HepG2 (cell line): ENCODE measurements around the gene TNFAIP8L1. TPM values are rescaled to one million over a fixed set of nuclear protein-coding genes. Genes with fewer than 3 reads are reported as not detected.

ENCODE experiments used
- ATF1 ChIP-seq: IDR thresholded peaks from 2 replicates; pipeline ENCODE4 v1.6.1; 2016; ENCODE audit warnings: mild to moderate bottlenecking, control low read depth
- CBX5 ChIP-seq: sonication (generic); formaldehyde crosslinking; IDR thresholded peaks from 2 replicates; pipeline ENCODE4 v1.4.0; 2020; ENCODE audit warnings: missing genetic modification reagents, borderline replicate concordance
- GLI4 ChIP-seq: sonication (generic); formaldehyde crosslinking; IDR thresholded peaks from 2 replicates; pipeline ENCODE4 v1.5.1; 2020; ENCODE audit warnings: missing genetic modification reagents, mild to moderate bottlenecking, moderate library complexity, borderline replicate concordance
- HOXA9 ChIP-seq: sonication (generic); formaldehyde crosslinking; IDR thresholded peaks from 2 replicates; pipeline ENCODE4 v1.8.1; 2022; ENCODE audit warnings: missing genetic modification reagents, mild to moderate bottlenecking, moderate library complexity, borderline replicate concordance
- KDM3A ChIP-seq: IDR thresholded peaks from 2 replicates; pipeline ENCODE4 v1.6.1; 2018; ENCODE audit warnings: low read depth, missing compliant biosample characterization
- MTF1 ChIP-seq: sonication (generic); formaldehyde crosslinking; IDR thresholded peaks from 2 replicates; pipeline ENCODE4 v1.5.0; 2020; ENCODE audit warnings: missing genetic modification reagents
- NFE2L2 ChIP-seq: fragments of 150-350 bp; IDR thresholded peaks from 2 replicates; pipeline ENCODE4 v1.6.1; 2014; ENCODE audit warnings: low read length
- NFYB ChIP-seq: sonication (generic); formaldehyde crosslinking; IDR thresholded peaks from 2 replicates; pipeline ENCODE4 v1.4.0; 2020; ENCODE audit warnings: missing genetic modification reagents
- REL ChIP-seq: sonication (generic); formaldehyde crosslinking; conservative IDR thresholded peaks from 2 replicates; pipeline ENCODE4 v1.8.0; 2022; ENCODE audit warnings: mild to moderate bottlenecking, missing genetic modification reagents, moderate library complexity
- REXO4 ChIP-seq: sonication (generic); formaldehyde crosslinking; IDR thresholded peaks from 2 replicates; pipeline ENCODE4 v1.8.0; 2022; ENCODE audit warnings: missing genetic modification reagents, mild to moderate bottlenecking, borderline replicate concordance
- ZBTB7B ChIP-seq: sonication (generic); formaldehyde crosslinking; IDR thresholded peaks from 2 replicates; pipeline ENCODE4 v1.4.0; 2020; ENCODE audit warnings: missing genetic modification reagents
- ZNF10 ChIP-seq: sonication (generic); formaldehyde crosslinking; IDR thresholded peaks from 2 replicates; pipeline ENCODE4 v1.4.0; 2020; ENCODE audit warnings: mild to moderate bottlenecking, low read depth, missing genetic modification reagents, borderline replicate concordance
- ZNF530 ChIP-seq: sonication (generic); formaldehyde crosslinking; IDR thresholded peaks from 2 replicates; pipeline ENCODE4 v1.5.0; 2020; ENCODE audit warnings: low read depth, mild to moderate bottlenecking, missing genetic modification reagents
- ZNF552 ChIP-seq: sonication (generic); formaldehyde crosslinking; IDR thresholded peaks from 2 replicates; pipeline ENCODE4 v1.9.0; 2022; ENCODE audit warnings: missing genetic modification reagents, mild to moderate bottlenecking, borderline replicate concordance
- ZNF569 ChIP-seq: sonication (generic); formaldehyde crosslinking; IDR thresholded peaks from 2 replicates; pipeline ENCODE4 v1.5.0; 2020; ENCODE audit warnings: mild to moderate bottlenecking, missing genetic modification reagents, moderate library complexity, borderline replicate concordance
- ZNF605 ChIP-seq: sonication (generic); formaldehyde crosslinking; IDR thresholded peaks from 2 replicates; pipeline ENCODE4 v1.8.0; 2022; ENCODE audit warnings: mild to moderate bottlenecking, missing genetic modification reagents
- ZNF674 ChIP-seq: sonication (generic); formaldehyde crosslinking; IDR thresholded peaks from 2 replicates; pipeline ENCODE4 v1.5.0; 2020; ENCODE audit warnings: low read depth, mild to moderate bottlenecking, missing genetic modification reagents
- ZNF724P ChIP-seq: sonication (generic); formaldehyde crosslinking; IDR thresholded peaks from 2 replicates; pipeline ENCODE4 v1.8.0; 2022; ENCODE audit warnings: missing genetic modification reagents, borderline replicate concordance
- ZNF792 ChIP-seq: IDR thresholded peaks from 2 replicates; pipeline ENCODE4 v1.6.1; 2016
- ZSCAN12 ChIP-seq: sonication (generic); formaldehyde crosslinking; IDR thresholded peaks from 2 replicates; pipeline ENCODE4 v1.9.0; 2021; ENCODE audit warnings: mild to moderate bottlenecking, missing genetic modification reagents
- polyA plus RNA-seq, 8 experiments: library from polyadenylated mRNA; depleted of rRNA in 3 of 8; stranded (reverse) in 7 of 8; unstranded in 1 of 8; fragments of >200 nt; fragmentation: Illumina TruSeq in 4 of 8; extraction: Trizol in 4 of 8; gene quantifications; 2 replicates each; pipeline versions ENCODE4 v1.2.1 to v1.2.3, GENCODE V29; 2011 to 2016; ENCODE audit warnings: low read depth in 4 of 8, missing spikeins in 1 of 8, mixed read lengths in 1 of 8; ENCODE audit not compliant: insufficient read depth in 1 of 8
- total RNA-seq, 5 experiments: library from RNA; depleted of rRNA; stranded (reverse); fragments of >200 nt; fragmentation: Illumina TruSeq; extraction: Trizol; gene quantifications; 2 replicates each; pipeline ENCODE4 v1.2.3, GENCODE V29; 2016; ENCODE audit warnings: low read depth in 1 of 5
- TF ChIP-seq, protein P1 (sequence below): IDR thresholded peaks from 2 replicates; pipeline ENCODE4 v1.6.1; 2016; ENCODE audit warnings: low read depth
- TF ChIP-seq, protein P2 (sequence below): IDR thresholded peaks from 2 replicates; pipeline ENCODE4 v1.6.1; 2016; ENCODE audit warnings: missing genetic modification reagents, missing compliant biosample characterization
- TF ChIP-seq, protein P3 (sequence below): fragments of 450-650 bp; IDR thresholded peaks from 2 replicates; pipeline ENCODE4 v1.6.1; 2017
- TF ChIP-seq, protein P4 (sequence below): sonication (generic); formaldehyde crosslinking; IDR thresholded peaks from 2 replicates; pipeline ENCODE4 v1.5.0; 2020; ENCODE audit warnings: missing genetic modification reagents
- TF ChIP-seq, protein P5 (sequence below): sonication (generic); formaldehyde crosslinking; IDR thresholded peaks from 2 replicates; pipeline ENCODE4 v1.4.0; 2020; ENCODE audit warnings: mild to moderate bottlenecking, missing genetic modification reagents
- TF ChIP-seq, protein P6 (sequence below): fragments of 450-650 bp; IDR thresholded peaks from 2 replicates; pipeline ENCODE4 v1.6.1; 2016

The TNFAIP8L1 gene
- total and polyA plus RNA-seq, 2 of the 13 experiments (the other 11 are each of a cell fraction or from before 2014, with no cell fraction given): 13.4 to 21.4 TPM

DNA sequence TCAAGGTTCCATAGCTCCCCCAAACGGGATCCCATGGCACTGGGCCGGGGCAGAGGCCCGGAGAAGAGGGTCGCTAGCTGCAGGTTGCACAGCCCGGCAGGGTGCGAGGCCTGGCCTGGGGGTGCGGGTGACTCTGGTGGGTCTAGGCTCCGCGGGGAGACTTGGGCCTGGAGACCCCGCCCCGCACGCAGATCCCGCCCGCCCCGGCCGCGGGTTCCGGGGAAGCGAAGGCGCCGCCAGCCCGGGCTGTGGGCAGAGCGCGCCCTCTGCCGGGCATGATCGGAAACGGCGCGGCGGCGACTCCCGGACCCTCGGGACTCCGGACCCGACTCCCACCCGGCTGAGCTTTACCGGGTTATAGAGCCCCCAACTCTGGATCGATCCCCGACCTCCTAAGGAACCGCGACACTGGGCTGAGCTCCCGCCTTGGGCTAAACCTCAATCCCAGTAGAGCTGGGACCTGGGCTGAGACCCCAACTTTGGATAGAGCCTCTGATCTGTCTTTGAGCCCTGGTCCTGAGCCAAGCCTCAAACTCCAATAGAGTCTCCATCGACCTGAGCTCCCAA lies 3.1 kb upstream of the TNFAIP8L1 start (continued):
- no peak for TF ChIP-seq ZNF792
- TF ChIP-seq, protein P1, sequence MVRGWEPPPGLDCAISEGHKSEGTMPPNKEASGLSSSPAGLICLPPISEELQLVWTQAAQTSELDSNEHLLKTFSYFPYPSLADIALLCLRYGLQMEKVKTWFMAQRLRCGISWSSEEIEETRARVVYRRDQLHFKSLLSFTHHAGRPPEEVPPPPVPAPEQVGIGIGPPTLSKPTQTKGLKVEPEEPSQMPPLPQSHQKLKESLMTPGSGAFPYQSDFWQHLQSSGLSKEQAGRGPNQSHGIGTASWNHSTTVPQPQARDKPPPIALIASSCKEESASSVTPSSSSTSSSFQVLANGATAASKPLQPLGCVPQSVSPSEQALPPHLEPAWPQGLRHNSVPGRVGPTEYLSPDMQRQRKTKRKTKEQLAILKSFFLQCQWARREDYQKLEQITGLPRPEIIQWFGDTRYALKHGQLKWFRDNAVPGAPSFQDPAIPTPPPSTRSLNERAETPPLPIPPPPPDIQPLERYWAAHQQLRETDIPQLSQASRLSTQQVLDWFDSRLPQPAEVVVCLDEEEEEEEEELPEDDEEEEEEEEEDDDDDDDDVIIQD: no peak
- TF ChIP-seq ZNF530 (CRISPR knock-in tag): no peak
- no peak for TF ChIP-seq ATF1 (CRISPR knock-in tag)
- no peak for TF ChIP-seq NFE2L2
- TF ChIP-seq, protein P2, sequence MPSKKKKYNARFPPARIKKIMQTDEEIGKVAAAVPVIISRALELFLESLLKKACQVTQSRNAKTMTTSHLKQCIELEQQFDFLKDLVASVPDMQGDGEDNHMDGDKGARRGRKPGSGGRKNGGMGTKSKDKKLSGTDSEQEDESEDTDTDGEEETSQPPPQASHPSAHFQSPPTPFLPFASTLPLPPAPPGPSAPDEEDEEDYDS (CRISPR knock-in tag): no peak
- no peak for TF ChIP-seq ZNF569 (CRISPR knock-in tag)
- TF ChIP-seq ZNF10 (CRISPR knock-in tag): no peak
- TF ChIP-seq ZBTB7B: peak; percentile 87
- TF ChIP-seq ZNF724P (CRISPR knock-in tag): no peak
- no peak for TF ChIP-seq HOXA9 (CRISPR knock-in tag)
- TF ChIP-seq, protein P3, sequence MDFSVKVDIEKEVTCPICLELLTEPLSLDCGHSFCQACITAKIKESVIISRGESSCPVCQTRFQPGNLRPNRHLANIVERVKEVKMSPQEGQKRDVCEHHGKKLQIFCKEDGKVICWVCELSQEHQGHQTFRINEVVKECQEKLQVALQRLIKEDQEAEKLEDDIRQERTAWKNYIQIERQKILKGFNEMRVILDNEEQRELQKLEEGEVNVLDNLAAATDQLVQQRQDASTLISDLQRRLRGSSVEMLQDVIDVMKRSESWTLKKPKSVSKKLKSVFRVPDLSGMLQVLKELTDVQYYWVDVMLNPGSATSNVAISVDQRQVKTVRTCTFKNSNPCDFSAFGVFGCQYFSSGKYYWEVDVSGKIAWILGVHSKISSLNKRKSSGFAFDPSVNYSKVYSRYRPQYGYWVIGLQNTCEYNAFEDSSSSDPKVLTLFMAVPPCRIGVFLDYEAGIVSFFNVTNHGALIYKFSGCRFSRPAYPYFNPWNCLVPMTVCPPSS: no peak
- no peak for TF ChIP-seq NFYB
- no peak for TF ChIP-seq REXO4 (CRISPR knock-in tag)
- TF ChIP-seq CBX5 (CRISPR knock-in tag): no peak
- no peak for TF ChIP-seq KDM3A
- TF ChIP-seq ZNF552 (CRISPR knock-in tag): no peak
- TF ChIP-seq, protein P4, sequence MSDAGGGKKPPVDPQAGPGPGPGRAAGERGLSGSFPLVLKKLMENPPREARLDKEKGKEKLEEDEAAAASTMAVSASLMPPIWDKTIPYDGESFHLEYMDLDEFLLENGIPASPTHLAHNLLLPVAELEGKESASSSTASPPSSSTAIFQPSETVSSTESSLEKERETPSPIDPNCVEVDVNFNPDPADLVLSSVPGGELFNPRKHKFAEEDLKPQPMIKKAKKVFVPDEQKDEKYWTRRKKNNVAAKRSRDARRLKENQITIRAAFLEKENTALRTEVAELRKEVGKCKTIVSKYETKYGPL: no peak
- TF ChIP-seq ZNF605: peak; percentile 36; the same call in 1 of the 2 replicates
- TF ChIP-seq, protein P5, sequence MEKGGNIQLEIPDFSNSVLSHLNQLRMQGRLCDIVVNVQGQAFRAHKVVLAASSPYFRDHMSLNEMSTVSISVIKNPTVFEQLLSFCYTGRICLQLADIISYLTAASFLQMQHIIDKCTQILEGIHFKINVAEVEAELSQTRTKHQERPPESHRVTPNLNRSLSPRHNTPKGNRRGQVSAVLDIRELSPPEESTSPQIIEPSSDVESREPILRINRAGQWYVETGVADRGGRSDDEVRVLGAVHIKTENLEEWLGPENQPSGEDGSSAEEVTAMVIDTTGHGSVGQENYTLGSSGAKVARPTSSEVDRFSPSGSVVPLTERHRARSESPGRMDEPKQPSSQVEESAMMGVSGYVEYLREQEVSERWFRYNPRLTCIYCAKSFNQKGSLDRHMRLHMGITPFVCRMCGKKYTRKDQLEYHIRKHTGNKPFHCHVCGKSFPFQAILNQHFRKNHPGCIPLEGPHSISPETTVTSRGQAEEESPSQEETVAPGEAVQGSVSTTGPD (CRISPR knock-in tag): no peak
- 0 out of 2 replicates have a peak, but pooled peaks have one; percentile 5 for TF ChIP-seq GLI4
- no peak for TF ChIP-seq MTF1
- TF ChIP-seq ZNF674 (CRISPR knock-in tag): no peak
- TF ChIP-seq, protein P6, sequence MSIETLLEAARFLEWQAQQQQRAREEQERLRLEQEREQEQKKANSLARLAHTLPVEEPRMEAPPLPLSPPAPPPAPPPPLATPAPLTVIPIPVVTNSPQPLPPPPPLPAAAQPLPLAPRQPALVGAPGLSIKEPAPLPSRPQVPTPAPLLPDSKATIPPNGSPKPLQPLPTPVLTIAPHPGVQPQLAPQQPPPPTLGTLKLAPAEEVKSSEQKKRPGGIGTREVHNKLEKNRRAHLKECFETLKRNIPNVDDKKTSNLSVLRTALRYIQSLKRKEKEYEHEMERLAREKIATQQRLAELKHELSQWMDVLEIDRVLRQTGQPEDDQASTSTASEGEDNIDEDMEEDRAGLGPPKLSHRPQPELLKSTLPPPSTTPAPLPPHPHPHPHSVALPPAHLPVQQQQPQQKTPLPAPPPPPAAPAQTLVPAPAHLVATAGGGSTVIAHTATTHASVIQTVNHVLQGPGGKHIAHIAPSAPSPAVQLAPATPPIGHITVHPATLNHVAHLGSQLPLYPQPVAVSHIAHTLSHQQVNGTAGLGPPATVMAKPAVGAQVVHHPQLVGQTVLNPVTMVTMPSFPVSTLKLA: no peak
- TF ChIP-seq REL (CRISPR knock-in tag): no peak
- peak; percentile 73; the same call in 1 of the 2 replicates for TF ChIP-seq ZSCAN12 (CRISPR knock-in tag)
